Stimulated activated CD4-positive, alpha-beta T cell treated with anti-CD3 and anti-CD28 coated beads, TNF-alpha, amount 100 ng/mL, for 1 hour (primary cell): ENCODE results near the gene KDM4F.
A peak's percentile ranks its signal among the peaks of the same experiment; 100 is the strongest.

Experiments
- DNase-seq, 3 donors: peaks; one replicate each; pipeline ENCODE4 v3.0.0-alpha.2; 2020; ENCODE audit warnings: low read depth in 3 of 3, low spot score in 1 of 3

Gene KDM4F

DNA sequence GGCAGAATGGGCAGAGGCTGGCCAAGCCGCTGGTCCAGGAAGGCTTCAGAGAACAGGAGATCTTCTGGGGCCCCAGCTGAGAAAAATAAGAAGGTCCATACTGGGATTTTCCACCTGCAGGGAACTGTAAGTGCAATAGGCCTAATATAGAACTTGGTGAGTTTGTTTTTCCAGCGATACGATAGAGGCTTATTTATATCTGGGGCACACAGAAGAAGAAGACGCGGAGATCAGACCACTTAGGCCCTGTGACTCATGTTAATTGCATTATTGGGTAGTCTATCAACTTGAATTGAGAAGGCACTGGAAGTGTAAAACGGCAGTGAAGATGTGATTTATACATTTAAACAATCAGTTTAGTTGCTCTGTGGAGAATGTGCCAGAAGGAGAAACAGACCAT, 9.8 kb downstream of the KDM4F start:
- DNase-seq = no peak

DNA sequence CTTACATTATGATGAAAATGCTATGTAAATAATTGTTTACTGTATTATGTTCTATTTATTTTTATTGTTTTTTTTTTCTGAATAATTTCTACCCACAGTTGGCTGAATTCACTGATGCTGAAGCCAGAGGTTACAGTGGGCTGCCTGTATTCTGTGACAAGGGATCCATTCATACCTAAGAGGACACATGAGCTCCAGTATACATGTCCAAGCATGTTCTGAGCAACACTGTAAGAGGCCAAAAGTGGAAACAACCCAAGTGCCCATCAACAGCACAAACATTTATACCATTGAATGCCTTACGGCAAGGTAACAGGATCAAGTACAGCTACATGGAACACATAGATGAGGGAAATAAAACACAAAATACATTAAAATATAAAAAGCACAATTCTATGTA, 16.1 kb downstream of the KDM4F start:
- no peak for DNase-seq

DNA sequence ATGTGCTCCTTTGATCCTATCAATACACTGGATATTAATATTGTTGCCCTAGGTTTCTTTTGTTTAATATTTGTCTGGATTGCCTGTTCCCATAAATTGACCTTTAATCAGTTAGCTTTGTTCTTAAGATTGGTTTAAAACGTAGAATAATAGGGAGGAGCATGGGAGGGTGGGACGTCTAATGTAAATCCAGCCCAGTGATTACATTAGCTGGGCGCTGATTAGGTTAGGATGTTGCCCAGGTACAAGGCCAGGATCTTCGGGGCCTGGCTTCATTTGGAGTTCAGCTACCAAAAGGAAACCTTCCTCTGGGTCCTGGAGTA, 17.5 kb downstream of the KDM4F start, which contains the start of gene SRSF8:
TSS of gene SRSF8 (plus strand) at position 204 of the 323 bp plus-strand sequence. CDS start 308 bp downstream, outside the sequence.
- DNase-seq = no peak

DNA sequence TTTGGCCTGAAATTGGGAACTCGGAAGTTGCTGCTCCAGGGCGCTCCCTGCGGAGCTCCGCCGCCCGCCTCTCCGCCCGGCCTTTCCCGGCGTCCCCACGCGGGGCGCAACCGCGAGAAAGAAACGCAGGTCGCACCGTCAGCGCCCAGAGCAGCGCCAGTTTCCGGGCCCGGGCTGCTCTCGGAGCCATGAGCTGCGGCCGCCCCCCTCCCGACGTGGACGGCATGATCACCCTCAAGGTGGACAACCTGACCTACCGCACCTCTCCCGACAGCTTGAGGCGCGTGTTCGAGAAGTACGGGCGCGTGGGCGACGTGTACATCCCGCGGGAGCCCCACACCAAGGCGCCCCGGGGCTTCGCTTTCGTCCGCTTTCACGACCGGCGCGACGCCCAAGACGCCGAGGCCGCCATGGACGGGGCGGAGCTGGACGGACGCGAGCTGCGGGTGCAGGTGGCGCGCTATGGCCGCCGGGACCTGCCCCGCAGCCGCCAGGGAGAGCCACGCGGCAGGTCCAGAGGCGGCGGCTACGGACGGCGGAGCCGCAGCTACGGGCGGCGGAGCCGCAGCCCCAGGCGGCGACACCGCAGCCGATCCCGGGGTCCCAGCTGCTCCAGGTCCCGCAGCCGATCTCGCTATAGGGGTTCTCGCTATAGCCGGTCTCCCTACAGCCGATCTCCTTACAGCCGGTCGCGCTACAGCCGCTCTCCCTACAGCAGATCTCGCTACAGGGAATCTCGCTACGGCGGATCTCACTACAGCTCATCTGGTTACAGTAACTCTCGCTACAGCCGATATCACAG, 18.0 kb downstream of the KDM4F start:
- DNase-seq = peak in 2 of 3 donors; percentile 31 to 61

DNA sequence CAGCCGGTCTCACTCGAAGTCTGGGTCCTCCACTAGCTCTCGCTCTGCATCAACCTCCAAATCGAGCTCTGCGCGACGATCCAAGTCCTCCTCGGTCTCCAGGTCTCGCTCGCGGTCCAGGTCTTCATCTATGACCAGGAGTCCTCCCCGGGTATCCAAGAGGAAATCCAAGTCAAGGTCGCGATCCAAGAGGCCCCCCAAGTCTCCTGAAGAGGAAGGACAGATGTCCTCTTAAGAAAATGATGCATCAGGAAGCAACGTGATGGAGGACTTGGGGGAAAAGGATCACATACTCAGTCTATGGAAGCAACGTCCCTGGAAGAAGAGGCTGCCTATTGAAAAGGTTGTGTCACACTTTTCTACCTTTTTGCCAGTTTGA, 18.6 kb downstream of the KDM4F start:
- no peak for DNase-seq

DNA sequence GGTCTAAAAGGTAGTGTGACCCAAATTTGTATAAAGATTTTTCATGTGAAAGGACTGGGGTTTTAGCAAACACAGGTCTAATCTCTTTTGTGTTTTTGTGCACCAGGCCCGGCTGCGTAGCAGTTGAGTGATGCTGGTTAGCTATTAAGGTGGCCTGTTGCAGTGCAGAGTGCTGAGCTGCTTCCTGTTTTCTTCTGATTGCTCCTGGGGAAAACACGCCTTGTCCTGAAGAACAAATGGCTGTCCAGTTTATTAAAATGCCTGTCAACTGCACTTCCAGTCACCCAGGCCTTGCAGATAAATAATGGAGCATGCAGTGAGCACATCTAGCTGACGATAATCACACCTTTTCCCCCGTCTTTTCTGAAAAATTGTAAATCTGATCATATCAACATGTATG, 19.3 kb downstream of the KDM4F start:
- DNase-seq = no peak

DNA sequence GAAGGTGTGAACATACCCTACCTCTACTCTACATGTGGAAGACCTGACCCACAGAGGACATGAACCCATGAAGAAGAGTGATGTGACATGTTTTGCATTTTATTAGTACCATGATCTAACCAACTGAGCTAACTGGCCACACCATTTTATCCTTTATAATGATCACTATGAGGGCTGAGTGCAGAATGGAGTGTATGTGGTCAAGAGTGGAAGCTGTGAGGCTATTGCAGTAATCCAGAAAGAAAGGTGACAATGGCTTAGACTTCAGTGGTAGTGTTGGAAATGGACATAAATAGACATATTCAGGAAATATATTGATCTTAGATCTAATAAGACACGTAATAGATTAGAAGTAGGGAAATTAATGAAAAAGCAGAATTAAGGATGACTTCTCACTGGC, 21.2 kb downstream of the KDM4F start:
- no peak for DNase-seq

DNA sequence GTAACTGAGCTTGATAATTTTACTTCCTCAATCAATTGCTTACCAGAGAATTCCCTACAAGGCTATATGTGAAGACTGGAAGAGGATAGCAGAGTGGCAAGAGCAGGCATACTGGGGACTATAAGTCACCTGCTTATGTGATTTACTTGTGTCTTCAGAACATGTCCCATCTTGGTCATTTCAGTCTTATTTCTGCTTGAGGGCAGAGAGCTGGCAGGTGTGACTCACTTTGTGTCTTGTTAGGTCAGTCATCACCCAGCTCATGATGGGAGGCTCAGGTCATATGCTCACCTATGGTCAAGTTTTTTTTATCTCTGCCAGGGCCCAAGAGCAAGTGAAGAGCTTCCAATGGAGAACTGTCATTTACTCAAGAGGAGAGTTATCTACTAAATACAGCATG, 23.7 kb downstream of the KDM4F start:
- DNase-seq = no peak

DNA sequence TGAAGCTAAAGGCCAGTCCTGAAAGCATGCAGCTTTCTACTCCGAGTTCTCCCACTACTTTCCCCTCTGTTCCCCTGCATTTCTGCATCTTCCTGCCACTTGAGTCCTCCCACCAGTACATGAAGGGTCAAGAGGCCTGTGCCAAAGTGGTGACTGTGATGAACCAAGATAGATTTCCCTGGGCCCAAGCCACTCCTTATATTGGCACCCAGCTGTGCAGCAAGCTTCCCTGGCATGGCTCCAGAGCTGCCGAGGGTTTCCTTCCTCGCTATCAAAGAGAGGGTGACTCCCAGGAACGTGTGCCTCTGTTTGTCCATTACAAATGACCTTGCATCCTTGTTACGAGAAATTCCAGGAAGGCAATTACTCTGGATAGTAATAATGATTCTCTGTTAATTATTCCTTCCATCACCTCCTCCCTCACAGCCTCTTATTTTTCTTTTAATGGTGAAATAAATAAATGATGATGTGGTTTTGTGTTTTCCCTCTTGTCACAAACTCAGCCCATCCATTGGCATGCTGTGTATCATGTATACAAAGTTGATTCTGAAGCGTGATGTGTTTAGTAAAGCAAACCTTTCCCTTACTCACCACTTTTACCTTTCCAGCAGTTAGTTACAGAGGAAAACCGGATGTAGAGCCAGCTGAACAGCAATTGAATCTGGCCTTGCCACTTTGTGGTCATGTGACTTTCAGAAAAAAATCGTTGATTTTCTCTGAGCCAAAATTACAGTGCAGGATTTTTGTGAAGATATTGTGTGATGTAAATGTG, 25.8 kb downstream of the KDM4F start:
- no peak for DNase-seq

DNA sequence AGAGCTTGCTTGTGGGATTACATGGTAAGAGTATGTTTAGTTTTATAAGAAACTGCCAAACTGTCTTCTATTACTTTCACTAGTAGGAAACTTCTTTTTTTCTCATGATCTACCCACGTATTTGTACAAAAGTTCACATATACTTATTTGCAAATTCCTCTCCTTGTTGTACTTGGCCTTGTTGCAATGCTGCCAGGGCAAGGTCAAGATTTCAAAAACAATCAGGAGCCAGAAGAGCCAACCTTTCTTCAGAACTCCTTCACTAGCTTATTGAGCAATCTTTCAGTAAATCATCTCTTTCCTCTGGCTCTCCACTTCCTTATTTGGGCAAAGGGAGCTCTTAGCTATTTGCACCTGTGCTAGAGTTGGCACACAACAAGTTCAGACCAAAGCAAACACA, 27.2 kb downstream of the KDM4F start:
- no peak for DNase-seq

DNA sequence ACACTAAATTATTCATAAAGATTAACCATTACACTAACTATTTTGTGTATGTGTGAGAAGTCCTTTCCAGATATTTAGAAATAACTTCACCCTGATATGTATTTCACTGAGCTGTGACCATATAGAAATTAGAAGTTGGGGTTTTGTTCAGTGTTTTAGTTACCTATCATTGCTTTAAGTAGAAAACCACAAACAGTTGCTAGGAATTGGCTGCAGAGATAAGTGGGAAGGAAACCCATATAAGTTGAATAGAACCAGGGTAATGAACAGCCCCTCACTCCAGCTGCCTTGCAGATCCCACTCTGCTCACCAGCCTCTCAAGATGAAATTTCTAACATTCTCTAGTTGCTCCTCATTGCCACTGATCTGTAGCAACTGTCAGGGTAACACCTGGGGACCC, 27.8 kb downstream of the KDM4F start:
- DNase-seq = no peak

DNA sequence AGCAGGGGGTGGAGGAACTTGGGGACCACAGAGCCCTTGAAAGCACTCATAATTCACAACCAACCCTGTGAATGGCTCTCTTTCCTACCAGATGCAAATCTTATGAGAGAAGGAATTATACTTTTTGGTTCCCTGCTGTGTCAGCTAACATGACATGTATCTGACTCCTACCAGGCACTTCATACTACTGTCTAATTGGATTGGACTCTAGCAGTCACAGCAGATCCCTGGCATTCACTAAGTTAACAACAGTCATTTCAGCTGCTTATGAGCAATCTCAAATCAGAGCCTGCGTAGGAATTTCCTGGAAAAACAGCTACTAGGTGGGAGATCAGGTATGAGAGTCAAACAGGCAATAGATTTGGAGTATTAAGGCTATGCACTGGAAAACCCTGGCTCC, 29.3 kb downstream of the KDM4F start:
- no peak for DNase-seq

DNA sequence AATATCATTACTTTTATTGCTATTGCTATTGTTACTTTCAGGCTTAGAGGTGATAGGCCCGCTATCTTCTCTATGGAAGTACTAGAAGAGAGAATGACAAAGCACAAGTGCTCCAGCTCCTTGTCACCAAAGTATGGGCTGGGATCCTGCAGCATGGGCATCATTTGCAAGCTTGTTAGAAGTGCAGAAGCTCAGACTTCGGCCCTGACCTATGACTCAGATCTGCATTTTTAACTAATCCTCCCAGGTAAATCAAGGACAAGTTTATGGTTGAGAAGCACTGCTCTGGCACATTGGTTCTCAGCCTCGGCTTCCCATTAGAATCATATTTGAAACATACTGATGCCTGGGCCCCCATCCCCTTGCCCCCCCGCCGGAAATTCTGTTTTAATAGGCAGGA, 31.8 kb downstream of the KDM4F start:
- DNase-seq = no peak

DNA sequence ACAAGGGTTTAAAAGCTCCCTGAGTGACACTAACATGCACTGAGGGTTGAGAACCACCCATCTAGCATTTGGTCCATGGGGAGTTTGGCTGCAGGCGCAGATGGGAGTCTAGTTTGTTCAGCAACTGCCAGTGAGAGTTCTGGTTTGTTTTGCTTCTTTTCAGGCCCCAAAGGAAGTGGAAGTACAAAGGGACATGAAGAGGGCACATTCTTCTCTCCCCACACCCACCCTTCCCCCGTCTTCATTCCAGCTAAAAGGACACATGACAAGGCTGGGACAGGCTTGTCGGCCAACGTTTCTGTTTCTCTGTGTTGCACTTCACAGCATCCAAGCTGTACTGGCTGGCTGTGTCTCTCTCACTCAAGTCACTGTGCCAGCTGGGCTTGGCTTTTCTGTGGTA, 32.2 kb downstream of the KDM4F start:
- DNase-seq = no peak

DNA sequence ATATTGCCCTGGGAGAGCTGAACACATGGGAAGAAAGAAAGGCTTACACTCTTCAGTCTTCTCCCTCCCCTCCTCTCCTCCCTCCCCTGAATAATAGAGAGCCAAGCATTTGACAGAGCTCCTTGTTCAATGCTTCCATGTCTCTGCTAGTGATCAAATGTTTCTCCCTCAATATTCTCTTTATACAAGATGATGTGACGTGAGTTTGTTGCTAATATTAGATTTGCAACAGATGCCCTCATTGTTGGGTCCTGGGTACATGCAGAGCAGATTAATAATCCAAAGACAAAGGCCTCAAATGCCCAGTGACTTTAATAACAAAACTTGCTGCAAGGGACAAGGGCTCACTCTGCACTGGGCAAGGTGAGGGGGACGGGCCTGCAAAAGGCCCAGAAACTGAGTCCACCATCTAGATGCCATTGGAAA, 33.4 kb downstream of the KDM4F start:
- DNase-seq = no peak

DNA sequence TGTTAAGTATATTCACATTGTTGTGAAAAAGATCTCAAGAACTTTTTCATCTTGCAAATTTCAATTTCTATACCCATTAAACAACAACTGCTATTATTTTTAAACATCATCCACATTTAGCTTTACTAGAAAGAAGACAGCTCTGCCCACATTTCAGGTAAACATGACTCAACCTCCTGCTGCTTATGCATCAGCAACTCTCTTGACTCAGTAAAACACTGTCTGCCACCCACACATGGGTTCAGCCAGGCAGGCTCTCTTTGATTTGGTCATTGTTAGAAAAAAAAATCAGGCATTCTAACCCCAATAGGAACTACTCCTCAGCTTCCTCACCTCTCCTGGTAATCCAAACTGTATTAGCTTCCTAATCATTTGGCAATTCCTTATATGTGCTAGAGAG, 35.3 kb downstream of the KDM4F start:
- DNase-seq = no peak

DNA sequence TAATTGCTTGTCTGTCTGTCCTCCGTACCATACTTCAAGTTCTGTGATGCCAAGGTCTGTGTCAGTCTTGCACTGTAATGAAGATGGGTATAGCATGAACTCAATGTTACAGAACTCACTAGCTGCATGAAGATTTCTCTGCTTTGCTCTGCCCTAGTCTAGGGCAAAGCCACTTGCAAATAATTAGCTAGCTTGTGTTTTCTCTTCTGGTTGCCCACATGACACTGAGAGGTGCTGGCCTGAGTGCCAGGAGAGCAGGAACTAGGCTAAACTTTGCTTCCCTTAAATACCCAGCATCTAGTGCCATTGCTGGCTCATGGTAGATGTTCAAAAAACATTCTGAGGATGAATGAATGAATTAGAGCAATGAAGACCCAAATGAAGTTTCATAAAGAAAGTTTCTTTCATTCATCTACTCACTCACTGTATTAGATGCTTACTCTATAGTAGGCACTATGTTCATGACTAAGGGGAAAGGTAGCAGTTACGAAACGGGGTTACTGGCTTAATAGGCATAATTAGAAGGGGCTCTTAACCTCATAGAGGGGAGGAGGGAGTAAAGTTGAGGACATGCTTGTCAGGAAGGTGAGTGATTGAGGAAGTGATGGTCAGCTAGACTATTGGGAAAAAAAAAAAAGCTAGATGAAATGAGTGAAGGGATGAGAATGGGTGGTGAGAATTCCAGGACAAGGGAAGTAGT, 36.0 kb downstream of the KDM4F start:
- no peak for DNase-seq

DNA sequence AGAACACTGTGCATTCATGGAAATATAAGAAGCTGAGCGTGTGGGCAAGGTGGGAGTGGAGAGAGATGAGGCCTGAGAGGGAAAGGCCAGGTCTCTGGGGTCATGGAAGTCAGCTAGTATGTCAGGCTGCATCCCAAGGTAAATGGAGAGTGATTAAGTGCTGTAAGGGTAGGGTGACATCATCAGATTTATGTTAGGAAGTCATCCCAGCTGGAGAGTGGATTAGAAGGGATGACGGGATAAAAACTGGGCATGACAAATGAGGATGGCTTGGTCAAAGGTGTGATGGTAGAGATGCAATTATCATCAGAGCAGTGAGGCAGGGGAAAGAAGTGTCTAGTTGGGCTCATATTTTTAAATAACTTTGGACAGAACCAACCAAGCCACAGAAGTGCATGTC, 36.9 kb downstream of the KDM4F start:
- DNase-seq = no peak

DNA sequence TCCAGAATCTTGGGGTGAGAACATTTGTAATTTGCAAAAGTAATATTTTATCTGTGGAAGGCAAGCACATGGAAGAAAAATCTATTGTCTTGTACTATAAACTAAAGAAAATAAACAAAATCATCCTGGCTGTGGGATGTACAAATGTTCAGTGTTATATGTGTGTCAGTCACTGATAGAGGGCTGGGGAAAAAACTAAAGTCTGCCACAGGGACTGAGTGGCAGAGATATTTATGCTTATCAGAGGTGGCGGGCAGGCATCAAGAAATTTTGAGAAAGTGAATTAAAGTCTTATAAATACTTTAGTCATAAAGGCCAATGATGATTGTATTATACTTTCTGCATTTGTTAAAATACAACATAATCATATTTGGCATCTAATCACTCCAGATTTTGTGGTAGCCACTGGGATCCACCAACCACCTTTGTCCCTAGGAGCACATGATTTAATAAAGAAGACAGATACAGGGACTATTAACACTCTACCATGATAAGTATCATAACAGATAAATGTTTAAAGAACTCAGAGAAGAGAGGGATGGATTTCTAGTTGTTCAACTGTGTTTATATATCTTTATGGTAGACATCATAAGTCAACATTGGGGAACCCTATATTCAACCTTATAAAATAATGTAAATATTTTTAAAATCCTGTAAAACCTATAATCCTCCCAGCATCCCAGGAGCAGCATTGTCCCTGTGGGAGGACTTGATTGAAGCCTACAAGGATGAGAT, 37.8 kb downstream of the KDM4F start:
- DNase-seq = no peak

DNA sequence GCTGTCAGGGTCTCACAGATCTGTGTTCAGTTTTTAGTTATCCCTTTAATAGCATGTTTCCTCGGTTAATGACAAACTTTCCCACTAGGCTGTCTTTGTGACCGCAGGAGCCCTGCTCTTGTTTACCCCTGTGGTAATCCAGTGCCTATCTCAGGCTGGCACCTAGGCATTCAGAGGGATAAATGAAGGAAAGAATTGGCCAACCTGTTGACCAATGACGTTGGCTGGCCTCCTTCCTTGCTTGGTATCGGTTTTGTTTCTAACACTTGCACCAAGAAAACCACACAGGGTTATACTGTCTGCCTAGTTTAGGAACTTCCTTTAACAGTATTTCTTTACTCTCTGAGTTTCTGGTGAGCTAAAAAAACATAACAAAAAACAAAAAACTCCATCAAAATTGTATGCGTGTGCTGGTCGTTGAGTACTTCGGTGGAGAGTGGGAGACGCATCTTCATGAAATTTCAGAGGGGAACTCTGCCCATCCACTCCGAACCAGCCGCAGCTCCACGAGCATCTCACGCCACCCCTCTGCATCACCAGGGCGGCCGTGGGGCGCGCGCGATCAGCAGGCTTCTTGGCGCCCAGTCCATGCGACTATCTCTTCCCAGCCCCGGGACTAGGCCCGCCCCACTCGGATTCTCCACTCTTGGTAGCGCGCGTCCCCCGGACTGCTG, 39.9 kb downstream of the KDM4F start:
- DNase-seq = no peak
